GM12878 (cell line): ENCODE results near the gene SLC7A10.

Experiments used
- BCL3 ChIP-seq: IDR thresholded peaks from 2 replicates; pipeline ENCODE4 v1.6.1; 2011; ENCODE audit warnings: borderline replicate concordance, low read depth, mild to moderate bottlenecking, moderate library complexity, low read length; ENCODE audit not compliant: insufficient read depth, poor library complexity, severe bottlenecking
- CTCF ChIP-seq, 3 experiments: IDR thresholded peaks in 2 of 3; conservative IDR thresholded peaks in 1 of 3; 2 replicates each; pipeline ENCODE4 v1.5.1; 2011; ENCODE audit warnings: low read depth in 3 of 3, low read length in 3 of 3, mild to moderate bottlenecking in 3 of 3, control low read depth in 2 of 3, moderate library complexity in 2 of 3, inconsistent platforms in 1 of 3, mixed read lengths in 1 of 3; ENCODE audit not compliant: control insufficient read depth in 2 of 3, insufficient read depth in 1 of 3; ENCODE audit errors: extremely low read depth in 1 of 3
- KDM1A ChIP-seq: fragments of 200-600 bp; sonication (generic); IDR thresholded peaks from 2 replicates; pipeline ENCODE4 v1.6.1; 2016; ENCODE audit warnings: borderline replicate concordance
- TCF12 ChIP-seq: IDR thresholded peaks from 2 replicates; pipeline ENCODE4 v1.6.1; 2011; ENCODE audit warnings: low read depth, mild to moderate bottlenecking, low read length

GRCh38 chr19:33270769-33271168, 45.1 kb upstream of the SLC7A10 start:
- TF ChIP-seq CTCF (IDR thresholded peaks at IDR 0.05 in 2 of 3, conservative IDR thresholded peaks at IDR 0.05 in 1 of 3; ENCODE audit: control insufficient read depth in 2 of 3, extremely low read depth in 1 of 3, insufficient read depth in 1 of 3, low read depth in 3 of 3, low read length in 3 of 3) (no peak), TCF12 (no peak), BCL3 (no peak), KDM1A (no peak)
